Panc1 (cell line): Measurements from ENCODE around the gene NT5DC2. TPM values are rescaled to one million over a fixed set of nuclear protein-coding genes. Genes with fewer than 3 reads are reported as not detected.

Experiments used
- ATAC-seq: fragments of 200-7000 bp; cut with Tn5 transposase; 2 replicates; pipeline ENCODE4 v1.9.1; 2020; ENCODE audit warnings: mild to moderate bottlenecking, moderate library complexity
- BruUV-seq: library from RNA; stranded (reverse); fragments of 400-500 nt; replicated peaks from 2 replicates; lab custom pipeline; 2021; lab: Mats Ljungman, UMichigan
- CTCF ChIA-PET: fragments of 300-600 bp; sonication (Branson Sonifier 250); formaldehyde crosslinking; loops from one replicate; lab custom pipeline; 2022; ENCODE audit warnings: antibody characterized with exemption; lab: Charles Lee
- POLR2A ChIA-PET: fragments of 300-600 bp; sonication (Branson Sonifier 250); formaldehyde crosslinking; loops from one replicate; lab custom pipeline; 2022; ENCODE audit warnings: antibody characterized with exemption; lab: Charles Lee
- DNase-seq: peaks from one replicate; pipeline ENCODE4 v3.0.0-alpha.2; 2010; ENCODE audit warnings: low read depth, low spot score
- H3K27ac ChIP-seq: 2 replicates; pipeline ENCODE4 v1.5.1; 2011; ENCODE audit warnings: mild to moderate bottlenecking, low read length, inconsistent platforms
- H3K27me3 ChIP-seq: fragments of 200-500 bp; sonication (Bioruptor generic); 2 replicates; pipeline ENCODE4 v1.6.0; 2014; ENCODE audit warnings: low read length, inconsistent platforms; ENCODE audit not compliant: control insufficient read depth, insufficient read depth
- H3K36me3 ChIP-seq: fragments of 200-500 bp; sonication (Bioruptor generic); 2 replicates; pipeline ENCODE4 v1.5.1; 2014; ENCODE audit warnings: inconsistent platforms, mild to moderate bottlenecking, low read length, moderate library complexity; ENCODE audit not compliant: control insufficient read depth, insufficient read depth
- H3K4me1 ChIP-seq: 2 replicates; pipeline ENCODE4 v1.5.1; 2011; ENCODE audit warnings: inconsistent platforms, mild to moderate bottlenecking, low read length, moderate library complexity; ENCODE audit not compliant: control insufficient read depth, insufficient read depth
- H3K4me3 ChIP-seq, 2 experiments: 2 replicates each; pipeline ENCODE4 v1.5.1; 2011 to 2012; ENCODE audit warnings: low read depth in 2 of 2, low read length in 2 of 2, mild to moderate bottlenecking in 2 of 2, inconsistent platforms in 1 of 2, moderate library complexity in 1 of 2
- H3K9me3 ChIP-seq: fragments of 200-500 bp; sonication (Bioruptor generic); 2 replicates; pipeline ENCODE4 v1.5.1; 2014; ENCODE audit warnings: low read depth, mild to moderate bottlenecking, inconsistent platforms, low read length, moderate library complexity; ENCODE audit not compliant: control insufficient read depth, insufficient read depth
- CTCF ChIP-seq: fragments of 450-650 bp; IDR thresholded peaks from 2 replicates; pipeline ENCODE4 v1.5.1; 2017; ENCODE audit warnings: mild to moderate bottlenecking
- POLR2AphosphoS5 ChIP-seq: IDR thresholded peaks from 2 replicates; pipeline ENCODE4 v1.6.1; 2012; ENCODE audit warnings: mild to moderate bottlenecking, low read depth, low read length, moderate library complexity
- SIN3A ChIP-seq: IDR thresholded peaks from 2 replicates; pipeline ENCODE4 v1.6.1; 2012; ENCODE audit warnings: low read depth, mild to moderate bottlenecking, low read length, moderate library complexity, borderline replicate concordance; ENCODE audit not compliant: insufficient read depth
- TCF7L2 ChIP-seq: IDR thresholded peaks from 2 replicates; pipeline ENCODE4 v1.6.1; 2011; ENCODE audit warnings: mild to moderate bottlenecking, low read depth, low read length, inconsistent platforms
- in situ Hi-C: cut with HindIII; loops from 2 replicates; pipeline ENCODE4 v1.10.0; 2016; ENCODE audit warnings: low sequenced_read_pairs, low pct_unique_long_range_greater_than_20kb
- intact Hi-C: fragments of 100-400 bp; cut with micrococcal nuclease; formaldehyde crosslinking; loops from one replicate; pipeline ENCODE4 v1.10.0; 2022; ENCODE audit not compliant: unreplicated experiment
- total RNA-seq: library from RNA; stranded (reverse); gene quantifications from one replicate; pipeline ENCODE4 v1.2.1, GENCODE V29; 2021; ENCODE audit not compliant: unreplicated experiment
- TF ChIP-seq, protein P1 (sequence below), 2 experiments: IDR thresholded peaks; 2 replicates each; pipeline ENCODE4 v1.6.1; 2011 to 2012; ENCODE audit warnings: low read depth in 2 of 2, control low read depth in 1 of 2, low read length in 1 of 2, mild to moderate bottlenecking in 1 of 2, moderate library complexity in 1 of 2; ENCODE audit not compliant: insufficient read depth in 1 of 2

The NT5DC2 gene
- total RNA-seq, 1 experiment from 2014 or later: 137 TPM

DNA sequence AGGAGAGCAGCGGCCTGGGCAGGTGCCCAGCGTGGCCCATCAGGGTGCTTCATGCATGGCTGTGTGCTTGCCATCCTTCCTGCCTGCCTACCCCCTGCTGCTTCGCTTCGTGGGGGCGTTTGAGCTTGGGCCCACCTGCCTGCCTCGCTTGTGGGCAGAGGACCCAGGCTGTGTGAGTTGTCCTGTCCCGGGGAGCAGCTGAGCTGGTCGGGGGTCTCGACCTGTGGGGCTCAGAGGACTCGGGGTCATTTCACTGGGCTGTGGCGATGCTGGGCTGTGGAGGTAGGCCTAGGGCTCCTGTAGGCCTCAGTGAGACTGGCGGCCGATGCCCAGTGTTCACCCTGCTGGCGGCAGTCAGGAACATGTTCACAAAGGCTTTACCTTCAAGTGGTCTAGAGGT is 50.6 kb downstream of the NT5DC2 start:
- ATAC-seq (peak; percentile 26; the same call in 1 of the 2 replicates), DNase-seq (no peak)
- CTCF ChIA-PET: no interaction called here
- Histone ChIP-seq H3K9me3 (no peaks in the 10 kb centered on the region), H3K4me1 (no peaks in the 10 kb centered on the region), H3K27ac (no peak overlapping the region), H3K36me3 (no peaks in the 10 kb centered on the region), H3K4me3 (no peak overlapping the region), H3K27me3 (no peaks in the 10 kb centered on the region)
- POLR2A ChIA-PET: no interaction called here
- TF ChIP-seq CTCF (no peak), POLR2AphosphoS5 (no peak), TCF7L2 (no peak), SIN3A (no peak)
- TF ChIP-seq, protein P1, sequence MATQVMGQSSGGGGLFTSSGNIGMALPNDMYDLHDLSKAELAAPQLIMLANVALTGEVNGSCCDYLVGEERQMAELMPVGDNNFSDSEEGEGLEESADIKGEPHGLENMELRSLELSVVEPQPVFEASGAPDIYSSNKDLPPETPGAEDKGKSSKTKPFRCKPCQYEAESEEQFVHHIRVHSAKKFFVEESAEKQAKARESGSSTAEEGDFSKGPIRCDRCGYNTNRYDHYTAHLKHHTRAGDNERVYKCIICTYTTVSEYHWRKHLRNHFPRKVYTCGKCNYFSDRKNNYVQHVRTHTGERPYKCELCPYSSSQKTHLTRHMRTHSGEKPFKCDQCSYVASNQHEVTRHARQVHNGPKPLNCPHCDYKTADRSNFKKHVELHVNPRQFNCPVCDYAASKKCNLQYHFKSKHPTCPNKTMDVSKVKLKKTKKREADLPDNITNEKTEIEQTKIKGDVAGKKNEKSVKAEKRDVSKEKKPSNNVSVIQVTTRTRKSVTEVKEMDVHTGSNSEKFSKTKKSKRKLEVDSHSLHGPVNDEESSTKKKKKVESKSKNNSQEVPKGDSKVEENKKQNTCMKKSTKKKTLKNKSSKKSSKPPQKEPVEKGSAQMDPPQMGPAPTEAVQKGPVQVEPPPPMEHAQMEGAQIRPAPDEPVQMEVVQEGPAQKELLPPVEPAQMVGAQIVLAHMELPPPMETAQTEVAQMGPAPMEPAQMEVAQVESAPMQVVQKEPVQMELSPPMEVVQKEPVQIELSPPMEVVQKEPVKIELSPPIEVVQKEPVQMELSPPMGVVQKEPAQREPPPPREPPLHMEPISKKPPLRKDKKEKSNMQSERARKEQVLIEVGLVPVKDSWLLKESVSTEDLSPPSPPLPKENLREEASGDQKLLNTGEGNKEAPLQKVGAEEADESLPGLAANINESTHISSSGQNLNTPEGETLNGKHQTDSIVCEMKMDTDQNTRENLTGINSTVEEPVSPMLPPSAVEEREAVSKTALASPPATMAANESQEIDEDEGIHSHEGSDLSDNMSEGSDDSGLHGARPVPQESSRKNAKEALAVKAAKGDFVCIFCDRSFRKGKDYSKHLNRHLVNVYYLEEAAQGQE (IDR thresholded peaks at IDR 0.05; ENCODE audit: insufficient read depth in 1 of 2, low read depth in 2 of 2, low read length in 1 of 2): no peak
- intact Hi-C loops (no loop called here), in situ Hi-C loops (no loop called here)
- TSS peak; percentile 53 for BruUV-seq

DNA sequence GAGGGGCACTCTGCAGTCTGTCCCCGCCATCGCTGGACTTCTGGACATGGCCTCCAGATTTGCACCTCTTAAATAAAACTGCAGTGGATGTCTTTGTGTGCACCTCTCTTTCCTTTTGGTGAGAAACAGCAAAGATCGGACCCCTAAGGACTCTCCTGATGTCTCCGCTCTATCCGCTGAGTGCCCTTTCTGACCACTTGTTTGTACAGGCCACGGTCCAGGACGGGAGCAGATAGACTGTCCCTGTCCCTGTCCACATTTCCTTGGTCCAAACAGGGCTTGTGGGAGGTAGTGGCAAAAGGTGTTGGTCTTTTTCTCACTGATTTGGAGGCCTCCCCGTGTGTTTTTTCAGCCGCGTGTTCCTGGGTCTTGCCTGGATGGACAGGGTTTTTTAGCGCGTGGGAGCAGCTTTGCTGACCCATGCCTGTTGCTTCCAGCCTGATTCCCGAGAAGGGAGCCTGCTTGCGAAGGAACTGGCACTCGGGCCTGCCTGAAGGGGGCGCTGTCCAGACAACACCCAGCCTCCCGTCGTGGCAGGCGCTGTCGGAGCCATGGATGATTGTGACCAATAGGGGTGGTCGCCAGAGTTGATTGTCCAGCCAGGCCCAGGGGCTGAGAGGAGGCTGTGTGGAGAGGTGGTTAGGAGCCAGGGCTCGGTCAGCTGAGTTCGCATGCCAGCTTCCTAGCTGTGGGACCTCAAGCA is 51.7 kb downstream of the NT5DC2 start:
- no peaks in the 10 kb centered on the region for H3K36me3 ChIP-seq
- CTCF ChIA-PET: interaction anchor here (0.5 kb wide), 1 partner anchor 231 kb away, joined by 3 read pairs; no protein-coding TSS in a partner anchor
- no peak for ATAC-seq
- no peak overlapping the region for H3K4me3 ChIP-seq
- no peaks in the 10 kb centered on the region for H3K27me3 ChIP-seq
- no peaks in the 10 kb centered on the region for H3K4me1 ChIP-seq
- no peak for DNase-seq
- TF ChIP-seq, protein P1 (IDR thresholded peaks at IDR 0.05; ENCODE audit: insufficient read depth in 1 of 2, low read depth in 2 of 2, low read length in 1 of 2): no peak
- no peak for TF ChIP-seq SIN3A
- no peak for TF ChIP-seq POLR2AphosphoS5
- no peak; the same call in 1 of the 2 replicates for TF ChIP-seq CTCF
- no peak for TF ChIP-seq TCF7L2
- intact Hi-C loops (no loop called here), in situ Hi-C loops (no loop called here)
- no peak overlapping the region for H3K27ac ChIP-seq
- H3K9me3 ChIP-seq: no peaks in the 10 kb centered on the region
- no TSS peak for BruUV-seq
- POLR2A ChIA-PET: no interaction called here
